Upper lobe of right lung (tissue), 1 donor: ENCODE data around the gene SEC61B. TPM values are rescaled to one million over a fixed set of nuclear protein-coding genes. Genes with fewer than 3 reads are reported as not detected.

Experiments used
- ATAC-seq: fragments of 200-7000 bp; cut with Tn5 transposase; one replicate; pipeline ENCODE4 v1.9.1; 2020; ENCODE audit warnings: mild to moderate bottlenecking, moderate library complexity
- DNase-seq: peaks from one replicate; pipeline ENCODE4 v3.0.0-alpha.2; 2020
- H3K27ac ChIP-seq: fragments of 200-600 bp; one replicate; pipeline ENCODE4 v1.8.0; 2022
- H3K27me3 ChIP-seq: fragments of 200-600 bp; one replicate; pipeline ENCODE4 v1.8.0; 2022; ENCODE audit warnings: mild to moderate bottlenecking
- H3K36me3 ChIP-seq: fragments of 200-600 bp; one replicate; pipeline ENCODE4 v1.8.0; 2022
- H3K4me1 ChIP-seq: fragments of 200-600 bp; one replicate; pipeline ENCODE4 v1.8.0; 2022
- H3K4me3 ChIP-seq: fragments of 200-600 bp; one replicate; pipeline ENCODE4 v1.8.0; 2022; ENCODE audit warnings: mild to moderate bottlenecking
- H3K9me3 ChIP-seq: fragments of 200-600 bp; one replicate; pipeline ENCODE4 v1.8.0; 2022
- intact Hi-C: fragments of 100-400 bp; cut with DNase I; formaldehyde crosslinking; loops from one replicate; pipeline ENCODE4 v1.11.0; 2022
- total RNA-seq: library from RNA; stranded (reverse); fragmentation: NEBNext Ultra II Directional; extraction: Animal tissue kit (Norgen Biotek cat#: 25700); gene quantifications from one replicate; pipeline ENCODE4 v1.2.1, GENCODE V29; 2021
- TF ChIP-seq, protein P1 (sequence below): fragments of 200-600 bp; IDR thresholded peaks from one replicate; pipeline ENCODE4 v1.8.0; 2022; ENCODE audit warnings: antibody characterized with exemption
- donor health status: DM: no; HTN: yes; CAD: no; lungs with severe emphysema.

Gene SEC61B
- total RNA-seq, 1 donor from 2014 or later, result 116 TPM

DNA sequence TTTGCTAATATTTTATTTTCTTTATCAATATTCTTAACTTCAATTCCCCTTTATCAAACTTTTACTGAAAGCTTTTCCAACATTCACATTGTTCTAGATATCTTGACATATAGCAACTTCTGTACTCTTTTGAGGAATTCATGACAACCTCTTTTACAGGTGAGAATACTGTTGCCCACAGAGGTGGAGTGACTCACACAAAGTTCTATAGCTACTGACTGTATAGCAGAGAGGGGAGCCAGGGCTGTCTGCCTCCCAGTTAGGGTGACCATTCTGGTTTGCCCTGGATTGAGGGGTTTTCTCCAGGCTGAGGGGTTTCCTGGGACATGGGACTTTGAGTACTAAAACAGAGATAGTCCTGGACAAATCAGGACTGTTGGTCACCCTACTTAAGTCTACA lies 16.2 kb downstream of the SEC61B start:
- intact Hi-C loops, result no loop called here
- Histone ChIP-seq H3K4me3 (no peak overlapping the region), H3K9me3 (no peaks in the 10 kb centered on the region), H3K4me1 (no peaks in the 10 kb centered on the region), H3K27ac (no peak overlapping the region), H3K36me3 (peaks cover 21% of the 10 kb centered on the region), H3K27me3 (no peaks in the 10 kb centered on the region)
- no peak for DNase-seq
- TF ChIP-seq, protein P1, sequence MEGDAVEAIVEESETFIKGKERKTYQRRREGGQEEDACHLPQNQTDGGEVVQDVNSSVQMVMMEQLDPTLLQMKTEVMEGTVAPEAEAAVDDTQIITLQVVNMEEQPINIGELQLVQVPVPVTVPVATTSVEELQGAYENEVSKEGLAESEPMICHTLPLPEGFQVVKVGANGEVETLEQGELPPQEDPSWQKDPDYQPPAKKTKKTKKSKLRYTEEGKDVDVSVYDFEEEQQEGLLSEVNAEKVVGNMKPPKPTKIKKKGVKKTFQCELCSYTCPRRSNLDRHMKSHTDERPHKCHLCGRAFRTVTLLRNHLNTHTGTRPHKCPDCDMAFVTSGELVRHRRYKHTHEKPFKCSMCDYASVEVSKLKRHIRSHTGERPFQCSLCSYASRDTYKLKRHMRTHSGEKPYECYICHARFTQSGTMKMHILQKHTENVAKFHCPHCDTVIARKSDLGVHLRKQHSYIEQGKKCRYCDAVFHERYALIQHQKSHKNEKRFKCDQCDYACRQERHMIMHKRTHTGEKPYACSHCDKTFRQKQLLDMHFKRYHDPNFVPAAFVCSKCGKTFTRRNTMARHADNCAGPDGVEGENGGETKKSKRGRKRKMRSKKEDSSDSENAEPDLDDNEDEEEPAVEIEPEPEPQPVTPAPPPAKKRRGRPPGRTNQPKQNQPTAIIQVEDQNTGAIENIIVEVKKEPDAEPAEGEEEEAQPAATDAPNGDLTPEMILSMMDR, result no peak
- ATAC-seq, result no peak

DNA sequence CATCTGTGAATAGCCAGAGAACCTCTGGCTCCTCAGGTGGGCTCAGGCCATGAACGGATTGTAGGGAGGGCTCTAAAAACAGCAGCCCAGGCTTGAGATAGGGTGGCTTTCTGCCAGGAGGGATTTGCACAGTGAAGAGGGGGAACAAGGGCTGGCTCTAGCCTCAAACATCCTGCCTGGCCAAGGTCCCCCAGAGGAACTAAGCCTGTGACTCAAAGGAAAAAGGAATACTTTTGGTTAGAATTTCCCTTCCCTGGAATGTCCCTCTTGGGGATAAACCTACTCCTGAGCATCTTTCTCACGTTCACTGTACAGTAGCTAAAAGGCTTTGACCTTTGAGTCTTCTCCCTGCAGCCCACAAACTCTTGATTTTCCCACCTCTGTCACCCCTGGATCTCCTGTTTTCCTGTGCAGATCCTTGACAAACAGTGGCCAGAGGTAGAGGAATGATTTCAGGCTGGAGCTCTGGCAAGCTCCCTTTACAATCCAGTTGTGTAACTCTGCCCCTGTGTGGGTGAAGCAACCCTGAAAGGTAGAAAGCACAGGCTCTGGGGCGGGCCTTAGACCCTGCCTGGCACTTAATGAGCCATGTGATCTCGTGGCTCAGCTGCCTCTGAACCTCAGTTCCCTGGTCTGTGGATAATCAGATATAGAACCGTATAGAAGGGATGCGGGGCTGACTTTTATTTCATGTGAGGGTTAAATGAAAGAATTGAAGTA lies 17.4 kb downstream of the SEC61B start:
- Histone ChIP-seq H3K36me3 (peaks cover 17% of the 10 kb centered on the region), H3K27ac (no peak overlapping the region), H3K27me3 (no peaks in the 10 kb centered on the region), H3K9me3 (no peaks in the 10 kb centered on the region), H3K4me3 (no peak overlapping the region), H3K4me1 (no peaks in the 10 kb centered on the region)
- ATAC-seq (no peak), DNase-seq (no peak)
- intact Hi-C loops, result no loop called here
- TF ChIP-seq, protein P1, result no peak

DNA sequence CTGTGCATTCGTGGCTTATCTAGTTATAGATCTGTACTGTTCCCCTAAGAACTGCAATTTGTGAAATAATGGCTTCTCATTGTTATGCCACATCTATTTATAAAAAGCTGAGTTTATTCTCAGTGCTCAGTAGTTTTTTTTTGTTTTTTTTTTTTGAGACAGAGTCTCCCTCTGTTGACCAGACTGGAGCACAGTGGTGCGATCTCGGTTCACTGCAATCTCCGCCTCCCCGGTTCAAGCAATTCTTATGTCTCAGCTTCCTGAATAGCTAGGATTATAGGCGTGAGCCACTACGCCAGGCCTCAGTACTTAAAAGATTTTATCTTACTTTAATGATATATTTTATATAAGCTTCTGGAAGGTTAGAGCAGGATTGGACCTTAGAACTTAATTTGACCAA lies 19.0 kb downstream of the SEC61B start:
- Histone ChIP-seq H3K27ac (no peak overlapping the region), H3K4me1 (no peaks in the 10 kb centered on the region), H3K36me3 (peaks cover 17% of the 10 kb centered on the region), H3K27me3 (no peaks in the 10 kb centered on the region), H3K9me3 (no peaks in the 10 kb centered on the region), H3K4me3 (no peak overlapping the region)
- no peak for ATAC-seq
- no peak for DNase-seq
- TF ChIP-seq, protein P1, result no peak
- intact Hi-C loops, result no loop called here

DNA sequence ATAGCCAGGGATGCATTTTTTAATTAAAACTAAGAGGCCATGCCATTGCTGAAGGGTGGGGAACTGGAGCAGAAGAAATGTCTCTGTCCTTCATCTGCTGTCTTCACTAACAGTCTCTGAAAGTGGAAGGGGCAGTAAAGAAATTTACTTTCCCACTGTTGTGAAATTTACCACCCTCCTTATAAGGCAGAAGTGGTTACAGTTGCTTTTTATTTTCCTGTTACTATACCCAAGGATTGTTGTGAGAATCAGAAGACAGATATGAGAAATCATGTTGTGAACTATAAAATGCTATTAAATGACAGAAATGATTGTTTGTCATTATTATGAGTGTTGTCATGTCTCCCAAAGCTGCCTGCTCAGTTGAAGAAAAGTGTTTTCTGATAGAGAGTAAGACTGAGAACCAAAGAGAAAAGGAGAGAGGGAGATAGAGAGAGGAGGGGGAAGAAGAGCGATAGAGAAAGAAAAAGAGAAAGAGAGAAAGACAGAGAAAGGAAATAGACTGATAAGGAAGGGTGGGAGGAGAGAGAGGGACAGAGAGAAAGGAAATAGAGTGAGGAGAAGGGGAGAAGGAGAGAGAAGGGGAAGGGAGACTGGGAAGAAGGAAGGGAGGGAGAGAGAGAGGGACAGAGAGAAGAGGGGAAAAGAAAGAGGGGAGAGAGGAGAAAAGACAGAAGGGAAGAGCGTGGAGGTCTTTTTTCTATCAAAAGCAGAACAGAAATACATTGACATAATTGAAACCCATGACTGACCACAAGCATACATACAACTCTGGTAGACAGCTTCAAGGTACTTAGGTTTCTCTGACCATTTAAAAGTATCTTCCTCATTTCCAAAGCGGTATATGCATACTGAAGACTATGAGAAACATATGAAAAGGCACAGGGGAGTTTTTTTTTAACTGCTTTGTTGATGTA lies 22.5 kb downstream of the SEC61B start:
- TF ChIP-seq, protein P1, result no peak
- Histone ChIP-seq H3K9me3 (no peaks in the 10 kb centered on the region), H3K27ac (no peak overlapping the region), H3K27me3 (no peaks in the 10 kb centered on the region), H3K4me3 (no peak overlapping the region), H3K36me3 (peaks cover under 1% of the 10 kb centered on the region), H3K4me1 (no peaks in the 10 kb centered on the region)
- no peak for DNase-seq
- intact Hi-C loops, result no loop called here
- peak; percentile 46 for ATAC-seq

GRCh38 chr9:99249619-99250018 lies 27.5 kb downstream of the SEC61B start:
- H3K9me3 ChIP-seq, result no peaks in the 10 kb centered on the region
- H3K36me3 ChIP-seq, result no peaks in the 10 kb centered on the region
- TF ChIP-seq, protein P1, result no peak
- no peaks in the 10 kb centered on the region for H3K4me1 ChIP-seq
- H3K27me3 ChIP-seq, result no peaks in the 10 kb centered on the region
- ATAC-seq (no peak), DNase-seq (no peak)
- intact Hi-C loops, result no loop called here
- no peak overlapping the region for H3K27ac ChIP-seq
- no peak overlapping the region for H3K4me3 ChIP-seq
